ENCODE measurements around the gene CD55.

DNA sequence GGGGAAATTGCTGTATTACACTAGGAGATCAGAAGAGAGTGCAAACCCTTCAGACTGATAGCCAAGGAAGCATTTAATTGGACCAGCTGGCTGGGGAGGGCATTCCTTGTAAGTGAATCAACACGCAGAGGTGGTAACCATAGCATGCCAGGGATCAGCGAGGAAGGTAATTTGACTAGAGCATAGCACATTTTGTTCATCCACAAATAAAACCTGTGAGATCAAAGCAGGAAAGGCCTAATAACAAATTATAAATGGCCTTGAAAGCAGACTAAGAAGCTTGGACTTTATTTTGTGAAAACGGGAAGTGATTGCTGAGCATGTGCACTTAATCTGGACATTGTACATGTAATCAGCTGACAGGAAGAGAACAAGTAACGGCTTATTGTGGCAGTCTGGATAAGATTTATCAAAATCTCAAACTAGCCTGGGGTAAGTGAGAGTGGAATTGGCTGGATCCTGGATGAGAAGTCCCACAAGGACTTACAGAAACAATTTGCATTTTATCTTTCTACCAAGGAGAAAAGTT lies 11.7 kb upstream of the CD55 start:
- TF ChIP-seq, protein P1, sequence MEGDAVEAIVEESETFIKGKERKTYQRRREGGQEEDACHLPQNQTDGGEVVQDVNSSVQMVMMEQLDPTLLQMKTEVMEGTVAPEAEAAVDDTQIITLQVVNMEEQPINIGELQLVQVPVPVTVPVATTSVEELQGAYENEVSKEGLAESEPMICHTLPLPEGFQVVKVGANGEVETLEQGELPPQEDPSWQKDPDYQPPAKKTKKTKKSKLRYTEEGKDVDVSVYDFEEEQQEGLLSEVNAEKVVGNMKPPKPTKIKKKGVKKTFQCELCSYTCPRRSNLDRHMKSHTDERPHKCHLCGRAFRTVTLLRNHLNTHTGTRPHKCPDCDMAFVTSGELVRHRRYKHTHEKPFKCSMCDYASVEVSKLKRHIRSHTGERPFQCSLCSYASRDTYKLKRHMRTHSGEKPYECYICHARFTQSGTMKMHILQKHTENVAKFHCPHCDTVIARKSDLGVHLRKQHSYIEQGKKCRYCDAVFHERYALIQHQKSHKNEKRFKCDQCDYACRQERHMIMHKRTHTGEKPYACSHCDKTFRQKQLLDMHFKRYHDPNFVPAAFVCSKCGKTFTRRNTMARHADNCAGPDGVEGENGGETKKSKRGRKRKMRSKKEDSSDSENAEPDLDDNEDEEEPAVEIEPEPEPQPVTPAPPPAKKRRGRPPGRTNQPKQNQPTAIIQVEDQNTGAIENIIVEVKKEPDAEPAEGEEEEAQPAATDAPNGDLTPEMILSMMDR (conservative IDR thresholded peaks at IDR 0.05; ENCODE audit: low read depth in 2 of 2), result no peak
- TF ChIP-seq POLR2AphosphoS5 (IDR thresholded peaks at IDR 0.05; ENCODE audit: low read depth) (no peak), EZH2 (IDR thresholded peaks at IDR 0.05; ENCODE audit: low read depth, unreplicated experiment) (no peak), ZNF114 (CRISPR knock-in tag; IDR thresholded peaks at IDR 0.05) (no peak), CREB1 (CRISPR knock-in tag; IDR thresholded peaks at IDR 0.05; ENCODE audit: low read depth) (no peak), JUNB (IDR thresholded peaks at IDR 0.05; ENCODE audit: unreplicated experiment) (no peak), EZH2phosphoT487 (IDR thresholded peaks at IDR 0.05; ENCODE audit: unreplicated experiment) (no peak), NANOG (IDR thresholded peaks at IDR 0.05; ENCODE audit: borderline replicate concordance) (no peak)
- TF ChIP-seq, protein P2, sequence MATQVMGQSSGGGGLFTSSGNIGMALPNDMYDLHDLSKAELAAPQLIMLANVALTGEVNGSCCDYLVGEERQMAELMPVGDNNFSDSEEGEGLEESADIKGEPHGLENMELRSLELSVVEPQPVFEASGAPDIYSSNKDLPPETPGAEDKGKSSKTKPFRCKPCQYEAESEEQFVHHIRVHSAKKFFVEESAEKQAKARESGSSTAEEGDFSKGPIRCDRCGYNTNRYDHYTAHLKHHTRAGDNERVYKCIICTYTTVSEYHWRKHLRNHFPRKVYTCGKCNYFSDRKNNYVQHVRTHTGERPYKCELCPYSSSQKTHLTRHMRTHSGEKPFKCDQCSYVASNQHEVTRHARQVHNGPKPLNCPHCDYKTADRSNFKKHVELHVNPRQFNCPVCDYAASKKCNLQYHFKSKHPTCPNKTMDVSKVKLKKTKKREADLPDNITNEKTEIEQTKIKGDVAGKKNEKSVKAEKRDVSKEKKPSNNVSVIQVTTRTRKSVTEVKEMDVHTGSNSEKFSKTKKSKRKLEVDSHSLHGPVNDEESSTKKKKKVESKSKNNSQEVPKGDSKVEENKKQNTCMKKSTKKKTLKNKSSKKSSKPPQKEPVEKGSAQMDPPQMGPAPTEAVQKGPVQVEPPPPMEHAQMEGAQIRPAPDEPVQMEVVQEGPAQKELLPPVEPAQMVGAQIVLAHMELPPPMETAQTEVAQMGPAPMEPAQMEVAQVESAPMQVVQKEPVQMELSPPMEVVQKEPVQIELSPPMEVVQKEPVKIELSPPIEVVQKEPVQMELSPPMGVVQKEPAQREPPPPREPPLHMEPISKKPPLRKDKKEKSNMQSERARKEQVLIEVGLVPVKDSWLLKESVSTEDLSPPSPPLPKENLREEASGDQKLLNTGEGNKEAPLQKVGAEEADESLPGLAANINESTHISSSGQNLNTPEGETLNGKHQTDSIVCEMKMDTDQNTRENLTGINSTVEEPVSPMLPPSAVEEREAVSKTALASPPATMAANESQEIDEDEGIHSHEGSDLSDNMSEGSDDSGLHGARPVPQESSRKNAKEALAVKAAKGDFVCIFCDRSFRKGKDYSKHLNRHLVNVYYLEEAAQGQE (IDR thresholded peaks at IDR 0.05; ENCODE audit: unreplicated experiment), result no peak
- TF ChIP-seq, protein P3, sequence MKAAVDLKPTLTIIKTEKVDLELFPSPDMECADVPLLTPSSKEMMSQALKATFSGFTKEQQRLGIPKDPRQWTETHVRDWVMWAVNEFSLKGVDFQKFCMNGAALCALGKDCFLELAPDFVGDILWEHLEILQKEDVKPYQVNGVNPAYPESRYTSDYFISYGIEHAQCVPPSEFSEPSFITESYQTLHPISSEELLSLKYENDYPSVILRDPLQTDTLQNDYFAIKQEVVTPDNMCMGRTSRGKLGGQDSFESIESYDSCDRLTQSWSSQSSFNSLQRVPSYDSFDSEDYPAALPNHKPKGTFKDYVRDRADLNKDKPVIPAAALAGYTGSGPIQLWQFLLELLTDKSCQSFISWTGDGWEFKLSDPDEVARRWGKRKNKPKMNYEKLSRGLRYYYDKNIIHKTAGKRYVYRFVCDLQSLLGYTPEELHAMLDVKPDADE (IDR thresholded peaks at IDR 0.05), result no peak

Data from GM23338 (cell line).